Fibroblast of pulmonary artery (primary cell): ENCODE measurements around the gene GRIK1.

ENCODE experiments used
- DNase-seq: peaks from one replicate; pipeline ENCODE4 v3.0.0-alpha.2; 2010; ENCODE audit warnings: low read depth
- H3K4me3 ChIP-seq: replicated peaks from 2 replicates; pipeline ENCODE4 v1.5.1; 2011; ENCODE audit warnings: low read depth, mild to moderate bottlenecking, control low read depth, low read length, moderate library complexity
- TF ChIP-seq, protein P1 (sequence below): IDR thresholded peaks from 2 replicates; pipeline ENCODE4 v1.5.1; 2011; ENCODE audit warnings: mild to moderate bottlenecking, control low read depth, low read length, inconsistent platforms; ENCODE audit errors: missing control alignments

Gene GRIK1

DNA sequence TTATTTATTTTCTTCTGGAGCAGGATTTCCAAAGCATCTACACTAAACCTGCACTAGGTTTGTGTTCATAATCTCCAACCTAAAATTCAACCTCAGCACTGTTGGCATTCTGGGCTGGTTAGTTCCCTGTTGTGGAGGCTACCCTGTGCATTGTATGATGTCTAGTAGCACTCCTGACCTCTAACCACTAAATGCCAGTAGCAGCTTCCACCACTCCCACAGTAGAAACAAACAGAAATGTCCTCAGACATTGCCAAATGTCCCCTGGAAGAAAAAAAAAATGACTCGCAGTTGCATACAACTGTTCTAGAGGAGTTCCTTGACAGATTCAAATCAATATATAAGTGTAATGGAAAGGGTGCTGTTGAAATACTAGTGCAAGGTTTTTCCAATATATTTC, 18.9 kb downstream of the GRIK1 start:
- TF ChIP-seq, protein P1, sequence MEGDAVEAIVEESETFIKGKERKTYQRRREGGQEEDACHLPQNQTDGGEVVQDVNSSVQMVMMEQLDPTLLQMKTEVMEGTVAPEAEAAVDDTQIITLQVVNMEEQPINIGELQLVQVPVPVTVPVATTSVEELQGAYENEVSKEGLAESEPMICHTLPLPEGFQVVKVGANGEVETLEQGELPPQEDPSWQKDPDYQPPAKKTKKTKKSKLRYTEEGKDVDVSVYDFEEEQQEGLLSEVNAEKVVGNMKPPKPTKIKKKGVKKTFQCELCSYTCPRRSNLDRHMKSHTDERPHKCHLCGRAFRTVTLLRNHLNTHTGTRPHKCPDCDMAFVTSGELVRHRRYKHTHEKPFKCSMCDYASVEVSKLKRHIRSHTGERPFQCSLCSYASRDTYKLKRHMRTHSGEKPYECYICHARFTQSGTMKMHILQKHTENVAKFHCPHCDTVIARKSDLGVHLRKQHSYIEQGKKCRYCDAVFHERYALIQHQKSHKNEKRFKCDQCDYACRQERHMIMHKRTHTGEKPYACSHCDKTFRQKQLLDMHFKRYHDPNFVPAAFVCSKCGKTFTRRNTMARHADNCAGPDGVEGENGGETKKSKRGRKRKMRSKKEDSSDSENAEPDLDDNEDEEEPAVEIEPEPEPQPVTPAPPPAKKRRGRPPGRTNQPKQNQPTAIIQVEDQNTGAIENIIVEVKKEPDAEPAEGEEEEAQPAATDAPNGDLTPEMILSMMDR: no peak
- H3K4me3 ChIP-seq: no peak overlapping the region
- DNase-seq: no peak

DNA sequence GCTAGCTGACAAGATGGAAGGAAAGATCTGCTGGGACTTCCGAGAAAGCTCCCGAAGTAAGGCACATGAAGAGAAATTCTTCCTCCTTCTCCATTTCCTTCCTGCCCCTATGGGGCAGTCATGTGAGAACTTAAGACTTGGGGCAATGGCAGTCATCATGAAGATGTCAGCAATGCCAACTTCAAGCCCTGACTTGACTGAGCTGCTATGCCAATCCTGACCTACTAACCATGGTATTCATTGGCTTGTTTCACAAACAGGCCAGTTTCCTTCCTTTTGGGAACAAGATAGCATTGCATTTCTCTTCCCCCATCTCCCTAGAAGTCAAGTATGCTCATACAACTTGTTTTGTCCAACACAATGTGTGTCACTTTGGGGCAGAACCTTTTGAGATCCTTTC, 25.5 kb downstream of the GRIK1 start:
- DNase-seq: no peak
- H3K4me3 ChIP-seq: no peak overlapping the region
- TF ChIP-seq, protein P1: no peak

DNA sequence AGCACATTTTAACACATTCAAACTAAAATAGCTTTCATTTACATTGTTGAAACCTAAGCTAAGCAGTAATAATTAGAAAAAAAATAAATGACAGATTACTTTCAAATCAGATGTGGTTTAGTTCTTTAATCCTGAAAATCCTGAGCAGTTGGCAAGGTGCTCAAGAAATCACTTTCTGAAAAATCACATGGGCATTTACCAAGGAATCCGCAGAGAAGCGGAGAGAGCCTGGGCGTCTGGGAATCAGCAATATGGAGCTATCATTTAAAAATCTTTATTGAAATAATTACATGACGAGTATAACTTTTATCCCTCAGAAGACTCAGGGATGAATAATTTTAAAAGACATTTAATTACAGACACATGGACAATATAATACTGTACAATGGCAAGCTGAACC, 30.2 kb downstream of the GRIK1 start:
- no peak overlapping the region for H3K4me3 ChIP-seq
- TF ChIP-seq, protein P1: no peak

DNA sequence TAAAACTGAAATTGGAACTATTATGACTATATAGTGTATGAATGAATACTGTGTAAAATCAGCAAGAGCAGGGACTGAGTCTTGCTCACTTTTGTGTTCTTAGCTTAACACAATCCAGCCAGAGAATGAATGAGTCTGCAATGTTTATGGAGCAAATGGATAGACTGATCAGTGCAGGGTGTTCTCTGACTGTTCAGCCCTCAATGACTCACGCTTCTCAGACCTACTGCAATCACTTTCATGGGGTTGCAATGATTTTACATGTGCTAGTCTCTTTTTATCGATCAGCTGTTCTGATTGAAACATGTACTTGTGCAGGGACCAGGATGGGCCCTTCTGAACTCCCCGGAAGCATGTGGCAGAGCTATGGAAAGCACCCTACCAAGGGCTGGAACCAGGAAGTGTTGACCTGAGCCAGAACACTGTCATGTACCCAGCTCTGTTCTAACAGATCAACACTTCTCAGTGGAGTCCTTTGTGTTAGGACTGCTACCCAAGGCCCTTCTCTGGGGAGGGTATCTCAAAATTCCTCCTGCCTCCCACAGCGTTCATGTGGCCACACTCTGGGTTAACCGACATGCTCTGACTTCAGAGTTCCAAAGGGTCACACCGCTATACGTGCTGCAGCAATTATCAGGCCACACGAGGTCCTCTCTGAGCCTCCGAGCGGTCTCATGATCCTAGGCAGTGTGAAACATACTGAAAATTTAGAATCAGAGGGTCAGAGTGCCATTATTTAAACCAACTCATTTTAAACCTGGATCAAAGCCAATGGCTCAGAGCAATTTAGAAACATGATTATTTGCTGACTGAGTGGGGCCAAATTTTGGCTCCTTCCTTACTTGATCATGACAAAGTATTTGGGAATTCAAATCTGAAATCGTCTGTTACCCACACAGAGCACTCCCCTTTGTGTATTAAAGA, 35.2 kb downstream of the GRIK1 start:
- peak; percentile 15 for DNase-seq
- H3K4me3 ChIP-seq: no peak overlapping the region
- TF ChIP-seq, protein P1: no peak

More for the DNA sequence above, 30.2 kb downstream of the GRIK1 start:
- no peak for DNase-seq

DNA sequence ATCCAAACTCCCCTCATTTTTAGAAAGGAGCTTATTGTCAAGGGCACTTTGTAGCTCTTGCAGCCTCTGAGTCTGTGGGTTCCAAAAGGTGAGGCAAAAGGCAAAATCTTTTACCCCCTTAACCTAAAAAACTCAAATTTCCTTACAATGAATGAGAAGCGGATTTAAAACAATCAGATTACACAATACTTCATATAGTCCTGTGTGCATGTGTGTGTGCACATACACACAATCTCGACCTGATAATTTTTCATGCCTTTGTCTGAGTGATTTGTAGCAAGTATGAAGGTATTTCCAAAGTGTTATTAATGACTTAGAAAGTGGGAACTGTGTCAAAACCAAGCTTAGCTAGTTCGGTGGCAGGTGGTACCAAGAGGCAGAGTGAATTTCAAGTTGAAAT, 42.9 kb downstream of the GRIK1 start:
- H3K4me3 ChIP-seq: no peak overlapping the region
- TF ChIP-seq, protein P1: no peak
- DNase-seq: no peak

DNA sequence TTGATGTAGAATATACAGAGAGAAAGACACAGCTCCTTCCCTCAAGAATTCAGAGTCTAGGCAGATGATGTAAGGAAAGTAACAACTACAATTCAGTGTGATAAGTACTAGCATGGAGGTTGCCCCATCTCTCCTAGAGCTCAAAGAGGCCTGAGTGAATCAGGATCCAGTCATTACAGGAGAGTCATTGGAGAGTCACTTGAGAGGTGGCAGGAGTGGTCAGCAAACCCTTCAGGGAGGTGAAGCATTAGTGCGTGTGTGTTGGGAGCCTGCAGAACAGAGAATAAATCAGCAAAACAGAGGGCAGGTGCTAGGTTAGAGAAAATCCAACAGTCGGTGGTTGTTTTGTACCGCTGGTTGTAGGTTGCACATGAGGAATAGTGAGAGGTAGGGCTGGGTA, 46.1 kb downstream of the GRIK1 start:
- H3K4me3 ChIP-seq: no peak overlapping the region
- DNase-seq: no peak
- TF ChIP-seq, protein P1: no peak

DNA sequence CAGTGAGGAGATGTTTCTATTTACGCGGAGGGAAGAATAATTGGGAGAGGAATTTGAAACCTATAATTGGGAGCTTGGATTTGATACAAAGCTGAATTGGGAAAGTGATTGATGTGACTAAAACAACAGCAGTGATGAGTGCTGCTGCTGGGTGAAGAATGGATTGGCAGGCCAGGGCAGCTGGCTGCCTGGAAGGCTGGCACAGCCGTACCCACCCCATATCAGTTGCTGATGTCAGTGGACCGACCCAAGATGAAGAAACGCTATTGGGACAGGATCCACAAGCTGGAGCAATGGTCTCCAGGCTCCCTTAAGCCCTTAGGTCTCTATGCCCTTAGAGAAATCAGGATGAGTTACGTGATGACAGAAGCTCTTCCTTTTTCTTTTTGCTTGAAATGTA, 47.4 kb downstream of the GRIK1 start:
- no peak for DNase-seq
- TF ChIP-seq, protein P1: no peak
- H3K4me3 ChIP-seq: no peak overlapping the region
